ENCODE data around the gene RAB4A. TPM values are rescaled to one million over a fixed set of nuclear protein-coding genes. Genes with fewer than 3 reads are reported as not detected.

The RAB4A gene
- total RNA-seq, 1 experiment from 2014 or later, result 66.7 TPM

- Histone ChIP-seq H3K4ac (ENCODE audit: low read depth, low read length) (no peak overlapping the region), H2BK5ac (ENCODE audit: insufficient read length, low read length) (no peak overlapping the region), H3K4me2 (ENCODE audit: insufficient read depth, insufficient read length, low read length) (no peak overlapping the region), H3K27me3 (ENCODE audit: insufficient read depth, low read length) (no peaks in the 10 kb centered on the region), H3K18ac (ENCODE audit: insufficient read length, low read depth, low read length) (no peak overlapping the region), H2BK15ac (ENCODE audit: low read depth, low read length) (no peak overlapping the region), H3T11ph (ENCODE audit: low read length) (no peak overlapping the region), H3K23ac (ENCODE audit: insufficient read length, low read depth, low read length) (no peak overlapping the region), H2BK120ac (ENCODE audit: low read depth, low read length, poor library complexity, severe bottlenecking) (no peak overlapping the region), H2AFZ (ENCODE audit: low read length) (no peak overlapping the region), H4K20me1 (ENCODE audit: control insufficient read depth, insufficient read depth, insufficient read length) (no peaks in the 10 kb centered on the region), H4K8ac (replicated peaks; ENCODE audit: insufficient read length, low read depth, low read length) (no peak overlapping the region), H3K56ac (ENCODE audit: insufficient read length, low read depth, low read length) (no peak overlapping the region), H2AK5ac (ENCODE audit: insufficient read length, low read length) (no peak overlapping the region), H3K23me2 (ENCODE audit: insufficient read length, low read depth, low read length, poor library complexity, severe bottlenecking) (no peaks in the 10 kb centered on the region), H3K27ac (ENCODE audit: insufficient read length, low read depth, low read length) (no peak overlapping the region), H2BK20ac (ENCODE audit: low read depth, low read length, poor library complexity, severe bottlenecking) (no peak overlapping the region), H2BK12ac (ENCODE audit: insufficient read length, low read depth, low read length) (no peak overlapping the region), H3K14ac (ENCODE audit: insufficient read depth, low read length) (no peak overlapping the region), H3K9me3 (ENCODE audit: control insufficient read depth, low read depth, low read length) (no peaks in the 10 kb centered on the region), H3K79me1 (ENCODE audit: insufficient read depth, low read depth, low read length, poor library complexity, severe bottlenecking) (no peaks in the 10 kb centered on the region), H4K5ac (ENCODE audit: insufficient read length, low read depth, low read length) (no peak overlapping the region), H3K4me1 (ENCODE audit: insufficient read depth, low read length) (peaks cover 21% of the 10 kb centered on the region), H4K91ac (ENCODE audit: insufficient read length, low read depth, low read length) (no peak overlapping the region), H3K9ac (ENCODE audit: extremely low read depth, insufficient read length, low read length) (no peak overlapping the region), H3K79me2 (ENCODE audit: insufficient read depth, low read length) (no peaks in the 10 kb centered on the region)
- TF ChIP-seq, protein P1, sequence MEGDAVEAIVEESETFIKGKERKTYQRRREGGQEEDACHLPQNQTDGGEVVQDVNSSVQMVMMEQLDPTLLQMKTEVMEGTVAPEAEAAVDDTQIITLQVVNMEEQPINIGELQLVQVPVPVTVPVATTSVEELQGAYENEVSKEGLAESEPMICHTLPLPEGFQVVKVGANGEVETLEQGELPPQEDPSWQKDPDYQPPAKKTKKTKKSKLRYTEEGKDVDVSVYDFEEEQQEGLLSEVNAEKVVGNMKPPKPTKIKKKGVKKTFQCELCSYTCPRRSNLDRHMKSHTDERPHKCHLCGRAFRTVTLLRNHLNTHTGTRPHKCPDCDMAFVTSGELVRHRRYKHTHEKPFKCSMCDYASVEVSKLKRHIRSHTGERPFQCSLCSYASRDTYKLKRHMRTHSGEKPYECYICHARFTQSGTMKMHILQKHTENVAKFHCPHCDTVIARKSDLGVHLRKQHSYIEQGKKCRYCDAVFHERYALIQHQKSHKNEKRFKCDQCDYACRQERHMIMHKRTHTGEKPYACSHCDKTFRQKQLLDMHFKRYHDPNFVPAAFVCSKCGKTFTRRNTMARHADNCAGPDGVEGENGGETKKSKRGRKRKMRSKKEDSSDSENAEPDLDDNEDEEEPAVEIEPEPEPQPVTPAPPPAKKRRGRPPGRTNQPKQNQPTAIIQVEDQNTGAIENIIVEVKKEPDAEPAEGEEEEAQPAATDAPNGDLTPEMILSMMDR (conservative IDR thresholded peaks at IDR 0.05), result peak; percentile 96
- no peaks in the 10 kb centered on the region; a peak in 3 of 5 replicates for H3K9me3 Mint-ChIP-seq
- peak overlapping the region; percentile 21 to 90 (median 48); a peak in 5 of 7 replicates for H3K27ac Mint-ChIP-seq
- peak; percentile 92 for DNase-seq
- H3K27me3 Mint-ChIP-seq (ENCODE audit: low read depth), result no peaks in the 10 kb centered on the region
- no peaks in the 10 kb centered on the region; a peak in 1 of 7 replicates for H3K36me3 Mint-ChIP-seq (ENCODE audit: insufficient read depth in 1 of 3, low read depth in 3 of 3)
- WGBS (ENCODE audit: extremely low coverage, insufficient read length, low lambda C conversion rate), result no CpG with 5 or more reads among the region's 15 CpGs
- peaks cover 49 to 50% of the 10 kb centered on the region in 2 experiments for H3K4me1 Mint-ChIP-seq
- H3K4me3 Mint-ChIP-seq, result peak overlapping the region in 1 of 2 experiments; percentile 30; a peak in 2 of 5 replicates
Observed at GRCh38 chr1:229227298-229227919, 43.5 kb upstream of the RAB4A start.
